H1 (cell line): Measurements from ENCODE around the gene CUL4A. TPM values are rescaled to one million over a fixed set of nuclear protein-coding genes. Genes with fewer than 3 reads are reported as not detected.

Source experiments
- CHD2 ChIP-seq: IDR thresholded peaks from 2 replicates; pipeline ENCODE4 v1.6.1; 2012; ENCODE audit warnings: low read length, improper control_type of control experiment
- KDM1A ChIP-seq: fragments of 200-600, 300-600 bp; sonication (generic); IDR thresholded peaks from 2 replicates; pipeline ENCODE4 v1.7.1; 2016; ENCODE audit warnings: mild to moderate bottlenecking, low read length, borderline replicate concordance
- POLR2A ChIP-seq, 2 experiments: IDR thresholded peaks; 1 replicate in 1 of 2; 2 replicates in 1 of 2; pipeline ENCODE4 v1.6.1; 2011; ENCODE audit warnings: low read depth in 2 of 2, low read length in 2 of 2, mild to moderate bottlenecking in 2 of 2; ENCODE audit errors: control extremely low read depth in 1 of 2
- POU5F1 ChIP-seq: IDR thresholded peaks from 2 replicates; pipeline ENCODE4 v1.6.1; 2011; ENCODE audit warnings: low read depth, mild to moderate bottlenecking, low read length, moderate library complexity
- polyA plus RNA-seq, 7 experiments: library from polyadenylated mRNA; depleted of rRNA in 3 of 7; stranded (reverse) in 5 of 7; unstranded in 2 of 7; fragments of >200 nt in 5 of 7; fragments of 200-250 nt in 2 of 7; gene quantifications; 1 replicate in 5 of 7; 2 replicates in 1 of 7; 4 replicates in 1 of 7; pipeline versions ENCODE4 v1.2.1 to v1.2.3, GENCODE V29; 2011 to 2013; ENCODE audit warnings: missing spikeins in 2 of 7, mixed read lengths in 2 of 7
- total RNA-seq: library from RNA; stranded (reverse); fragmentation: NEBNext Ultra II Directional; extraction: Animal tissue kit (Norgen Biotek cat#: 25700); gene quantifications from 2 replicates; pipeline ENCODE4 v1.2.1, GENCODE V29; 2021
- TF ChIP-seq, protein P1 (sequence below): fragments of 300-600 bp; sonication (generic); IDR thresholded peaks from 2 replicates; pipeline ENCODE4 v1.7.1; 2012; ENCODE audit warnings: low read length, moderate library complexity, mild to moderate bottlenecking, inconsistent platforms; ENCODE audit not compliant: insufficient replicate concordance

CUL4A gene
- total and polyA plus RNA-seq, 2 of the 8 experiments (the other 6 are each of a cell fraction or from before 2014, with no cell fraction given), result 54.7 to 101 TPM

DNA sequence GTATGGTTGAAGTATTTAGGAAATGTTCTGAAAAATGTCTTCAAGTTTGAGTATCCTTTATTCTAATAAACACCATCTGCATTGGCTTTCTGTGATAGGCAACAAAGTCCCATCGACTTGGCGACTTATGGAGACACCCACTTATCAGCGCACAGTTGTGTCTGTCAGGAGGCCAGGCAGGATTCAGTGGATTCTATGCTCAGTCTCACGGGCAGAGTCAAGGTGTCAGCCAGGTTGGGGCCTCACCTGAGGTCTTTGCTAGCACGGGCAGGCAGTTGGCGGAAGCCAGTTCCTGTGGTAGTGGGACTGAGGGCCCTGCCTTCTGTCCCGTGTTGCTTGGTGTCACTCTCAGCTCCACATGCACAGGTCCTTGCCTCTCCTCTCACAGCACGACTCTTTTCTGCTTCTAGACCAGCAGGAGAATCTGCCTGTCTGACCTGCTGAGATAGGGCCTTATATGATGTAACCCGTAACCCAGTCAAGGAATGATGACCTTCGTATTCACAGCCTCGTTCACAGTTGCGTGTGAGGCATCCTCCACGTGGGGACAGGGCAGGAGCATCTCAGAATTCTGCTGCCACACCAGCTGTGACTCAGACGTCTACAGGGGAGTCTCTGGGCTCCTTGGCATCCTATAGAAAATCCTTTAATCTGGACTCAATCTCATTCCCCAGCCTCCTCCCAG lies 10.0 kb downstream of the CUL4A start (continued):
- TF ChIP-seq, protein P1, sequence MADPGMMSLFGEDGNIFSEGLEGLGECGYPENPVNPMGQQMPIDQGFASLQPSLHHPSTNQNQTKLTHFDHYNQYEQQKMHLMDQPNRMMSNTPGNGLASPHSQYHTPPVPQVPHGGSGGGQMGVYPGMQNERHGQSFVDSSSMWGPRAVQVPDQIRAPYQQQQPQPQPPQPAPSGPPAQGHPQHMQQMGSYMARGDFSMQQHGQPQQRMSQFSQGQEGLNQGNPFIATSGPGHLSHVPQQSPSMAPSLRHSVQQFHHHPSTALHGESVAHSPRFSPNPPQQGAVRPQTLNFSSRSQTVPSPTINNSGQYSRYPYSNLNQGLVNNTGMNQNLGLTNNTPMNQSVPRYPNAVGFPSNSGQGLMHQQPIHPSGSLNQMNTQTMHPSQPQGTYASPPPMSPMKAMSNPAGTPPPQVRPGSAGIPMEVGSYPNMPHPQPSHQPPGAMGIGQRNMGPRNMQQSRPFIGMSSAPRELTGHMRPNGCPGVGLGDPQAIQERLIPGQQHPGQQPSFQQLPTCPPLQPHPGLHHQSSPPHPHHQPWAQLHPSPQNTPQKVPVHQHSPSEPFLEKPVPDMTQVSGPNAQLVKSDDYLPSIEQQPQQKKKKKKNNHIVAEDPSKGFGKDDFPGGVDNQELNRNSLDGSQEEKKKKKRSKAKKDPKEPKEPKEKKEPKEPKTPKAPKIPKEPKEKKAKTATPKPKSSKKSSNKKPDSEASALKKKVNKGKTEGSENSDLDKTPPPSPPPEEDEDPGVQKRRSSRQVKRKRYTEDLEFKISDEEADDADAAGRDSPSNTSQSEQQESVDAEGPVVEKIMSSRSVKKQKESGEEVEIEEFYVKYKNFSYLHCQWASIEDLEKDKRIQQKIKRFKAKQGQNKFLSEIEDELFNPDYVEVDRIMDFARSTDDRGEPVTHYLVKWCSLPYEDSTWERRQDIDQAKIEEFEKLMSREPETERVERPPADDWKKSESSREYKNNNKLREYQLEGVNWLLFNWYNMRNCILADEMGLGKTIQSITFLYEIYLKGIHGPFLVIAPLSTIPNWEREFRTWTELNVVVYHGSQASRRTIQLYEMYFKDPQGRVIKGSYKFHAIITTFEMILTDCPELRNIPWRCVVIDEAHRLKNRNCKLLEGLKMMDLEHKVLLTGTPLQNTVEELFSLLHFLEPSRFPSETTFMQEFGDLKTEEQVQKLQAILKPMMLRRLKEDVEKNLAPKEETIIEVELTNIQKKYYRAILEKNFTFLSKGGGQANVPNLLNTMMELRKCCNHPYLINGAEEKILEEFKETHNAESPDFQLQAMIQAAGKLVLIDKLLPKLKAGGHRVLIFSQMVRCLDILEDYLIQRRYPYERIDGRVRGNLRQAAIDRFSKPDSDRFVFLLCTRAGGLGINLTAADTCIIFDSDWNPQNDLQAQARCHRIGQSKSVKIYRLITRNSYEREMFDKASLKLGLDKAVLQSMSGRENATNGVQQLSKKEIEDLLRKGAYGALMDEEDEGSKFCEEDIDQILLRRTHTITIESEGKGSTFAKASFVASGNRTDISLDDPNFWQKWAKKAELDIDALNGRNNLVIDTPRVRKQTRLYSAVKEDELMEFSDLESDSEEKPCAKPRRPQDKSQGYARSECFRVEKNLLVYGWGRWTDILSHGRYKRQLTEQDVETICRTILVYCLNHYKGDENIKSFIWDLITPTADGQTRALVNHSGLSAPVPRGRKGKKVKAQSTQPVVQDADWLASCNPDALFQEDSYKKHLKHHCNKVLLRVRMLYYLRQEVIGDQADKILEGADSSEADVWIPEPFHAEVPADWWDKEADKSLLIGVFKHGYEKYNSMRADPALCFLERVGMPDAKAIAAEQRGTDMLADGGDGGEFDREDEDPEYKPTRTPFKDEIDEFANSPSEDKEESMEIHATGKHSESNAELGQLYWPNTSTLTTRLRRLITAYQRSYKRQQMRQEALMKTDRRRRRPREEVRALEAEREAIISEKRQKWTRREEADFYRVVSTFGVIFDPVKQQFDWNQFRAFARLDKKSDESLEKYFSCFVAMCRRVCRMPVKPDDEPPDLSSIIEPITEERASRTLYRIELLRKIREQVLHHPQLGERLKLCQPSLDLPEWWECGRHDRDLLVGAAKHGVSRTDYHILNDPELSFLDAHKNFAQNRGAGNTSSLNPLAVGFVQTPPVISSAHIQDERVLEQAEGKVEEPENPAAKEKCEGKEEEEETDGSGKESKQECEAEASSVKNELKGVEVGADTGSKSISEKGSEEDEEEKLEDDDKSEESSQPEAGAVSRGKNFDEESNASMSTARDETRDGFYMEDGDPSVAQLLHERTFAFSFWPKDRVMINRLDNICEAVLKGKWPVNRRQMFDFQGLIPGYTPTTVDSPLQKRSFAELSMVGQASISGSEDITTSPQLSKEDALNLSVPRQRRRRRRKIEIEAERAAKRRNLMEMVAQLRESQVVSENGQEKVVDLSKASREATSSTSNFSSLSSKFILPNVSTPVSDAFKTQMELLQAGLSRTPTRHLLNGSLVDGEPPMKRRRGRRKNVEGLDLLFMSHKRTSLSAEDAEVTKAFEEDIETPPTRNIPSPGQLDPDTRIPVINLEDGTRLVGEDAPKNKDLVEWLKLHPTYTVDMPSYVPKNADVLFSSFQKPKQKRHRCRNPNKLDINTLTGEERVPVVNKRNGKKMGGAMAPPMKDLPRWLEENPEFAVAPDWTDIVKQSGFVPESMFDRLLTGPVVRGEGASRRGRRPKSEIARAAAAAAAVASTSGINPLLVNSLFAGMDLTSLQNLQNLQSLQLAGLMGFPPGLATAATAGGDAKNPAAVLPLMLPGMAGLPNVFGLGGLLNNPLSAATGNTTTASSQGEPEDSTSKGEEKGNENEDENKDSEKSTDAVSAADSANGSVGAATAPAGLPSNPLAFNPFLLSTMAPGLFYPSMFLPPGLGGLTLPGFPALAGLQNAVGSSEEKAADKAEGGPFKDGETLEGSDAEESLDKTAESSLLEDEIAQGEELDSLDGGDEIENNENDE, result no peak
- no peak for TF ChIP-seq POU5F1
- no peak for TF ChIP-seq KDM1A
- TF ChIP-seq POLR2A (IDR thresholded peaks at IDR 0.05; ENCODE audit: control extremely low read depth in 1 of 2, low read depth in 2 of 2, low read length in 2 of 2), result no peak
- no peak for TF ChIP-seq CHD2
